ENCODE data around the gene HLA-C. TPM values are rescaled to one million over a fixed set of nuclear protein-coding genes. Genes with fewer than 3 reads are reported as not detected.
"Not testable (repeated sequence)": the region's sequence is repeated elsewhere in the genome, so short reads cannot be mapped to it uniquely, and the experiment has no call there.

HLA-C gene
- total and polyA plus RNA-seq, 4 donors, result 24.9 to 66.1 (median 59.5) TPM

- not testable (repeated sequence) for H3K27ac ChIP-seq (ENCODE audit: low read depth, low read length); H3K4me3 ChIP-seq (ENCODE audit: low read depth, low read length); H3K4me1 ChIP-seq (ENCODE audit: control insufficient read depth, insufficient read depth, low read length); H3K27me3 ChIP-seq (ENCODE audit: control insufficient read depth, insufficient read depth, low read length); DNase-seq (ENCODE audit: low read depth in 4 of 6, low spot score in 6 of 6); H3K36me3 ChIP-seq (ENCODE audit: control insufficient read depth, insufficient read depth, low read length); H3K9me3 ChIP-seq (ENCODE audit: control insufficient read depth, insufficient read depth, low read length)
- 83% methylated on average over 1 of the region's 5 CpGs for WGBS (ENCODE audit: insufficient coverage)
Measured at GRCh38 chr6:31263346-31263933, 8.5 kb downstream of the HLA-C start.

GRCh38 chr6:31259995-31260394, 11.9 kb downstream of the HLA-C start:
- H3K4me3 ChIP-seq (ENCODE audit: low read depth, low read length); H3K27me3 ChIP-seq (ENCODE audit: control insufficient read depth, insufficient read depth, low read length); H3K36me3 ChIP-seq (ENCODE audit: control insufficient read depth, insufficient read depth, low read length); H3K4me1 ChIP-seq (ENCODE audit: control insufficient read depth, insufficient read depth, low read length); DNase-seq (ENCODE audit: low read depth in 4 of 6, low spot score in 6 of 6); H3K27ac ChIP-seq (ENCODE audit: low read depth, low read length); H3K9me3 ChIP-seq (ENCODE audit: control insufficient read depth, insufficient read depth, low read length): not testable (repeated sequence)
- WGBS (ENCODE audit: insufficient coverage), result 59% methylated on average over 3 of the region's 3 CpGs

- DNase-seq (ENCODE audit: low read depth in 4 of 6, low spot score in 6 of 6), result no peak
- H3K9me3 ChIP-seq (ENCODE audit: control insufficient read depth, insufficient read depth, low read length), result no peaks in the 10 kb centered on the region
- no peaks in the 10 kb centered on the region for H3K4me1 ChIP-seq (ENCODE audit: control insufficient read depth, insufficient read depth, low read length)
- WGBS (ENCODE audit: insufficient coverage), result 55% methylated on average over 2 of the region's 3 CpGs
- no peaks in the 10 kb centered on the region for H3K36me3 ChIP-seq (ENCODE audit: control insufficient read depth, insufficient read depth, low read length)
- H3K4me3 ChIP-seq (ENCODE audit: low read depth, low read length), result no peak overlapping the region
- no peak overlapping the region for H3K27ac ChIP-seq (ENCODE audit: low read depth, low read length)
- H3K27me3 ChIP-seq (ENCODE audit: control insufficient read depth, insufficient read depth, low read length), result no peaks in the 10 kb centered on the region
Measured at GRCh38 chr6:31252625-31253024, 19.3 kb downstream of the HLA-C start.

GRCh38 chr6:31251261-31251660, 20.6 kb downstream of the HLA-C start:
- Histone ChIP-seq H3K9me3 (ENCODE audit: control insufficient read depth, insufficient read depth, low read length) (no peaks in the 10 kb centered on the region), H3K4me1 (ENCODE audit: control insufficient read depth, insufficient read depth, low read length) (no peaks in the 10 kb centered on the region), H3K27me3 (ENCODE audit: control insufficient read depth, insufficient read depth, low read length) (no peaks in the 10 kb centered on the region), H3K4me3 (ENCODE audit: low read depth, low read length) (no peak overlapping the region), H3K36me3 (ENCODE audit: control insufficient read depth, insufficient read depth, low read length) (no peaks in the 10 kb centered on the region), H3K27ac (ENCODE audit: low read depth, low read length) (no peak overlapping the region)
- DNase-seq (ENCODE audit: low read depth in 4 of 6, low spot score in 6 of 6), result no peak
- 65% methylated on average over 3 of the region's 4 CpGs for WGBS (ENCODE audit: insufficient coverage)

- no peaks in the 10 kb centered on the region for H3K4me1 ChIP-seq (ENCODE audit: control insufficient read depth, insufficient read depth, low read length)
- no peaks in the 10 kb centered on the region for H3K9me3 ChIP-seq (ENCODE audit: control insufficient read depth, insufficient read depth, low read length)
- no CpG with 5 or more reads among the region's 2 CpGs for WGBS (ENCODE audit: insufficient coverage)
- no peaks in the 10 kb centered on the region for H3K36me3 ChIP-seq (ENCODE audit: control insufficient read depth, insufficient read depth, low read length)
- no peak overlapping the region for H3K27ac ChIP-seq (ENCODE audit: low read depth, low read length)
- H3K4me3 ChIP-seq (ENCODE audit: low read depth, low read length), result no peak overlapping the region
- no peak for DNase-seq (ENCODE audit: low read depth in 4 of 6, low spot score in 6 of 6)
- H3K27me3 ChIP-seq (ENCODE audit: control insufficient read depth, insufficient read depth, low read length), result no peaks in the 10 kb centered on the region
Measured at GRCh38 chr6:31249184-31249583, 22.7 kb downstream of the HLA-C start.

- Histone ChIP-seq H3K36me3 (ENCODE audit: control insufficient read depth, insufficient read depth, low read length) (no peaks in the 10 kb centered on the region), H3K4me1 (ENCODE audit: control insufficient read depth, insufficient read depth, low read length) (no peaks in the 10 kb centered on the region), H3K27me3 (ENCODE audit: control insufficient read depth, insufficient read depth, low read length) (no peaks in the 10 kb centered on the region), H3K27ac (ENCODE audit: low read depth, low read length) (no peak overlapping the region), H3K4me3 (ENCODE audit: low read depth, low read length) (no peak overlapping the region), H3K9me3 (ENCODE audit: control insufficient read depth, insufficient read depth, low read length) (no peaks in the 10 kb centered on the region)
- WGBS (ENCODE audit: insufficient coverage), result no CpG with 5 or more reads among the region's 2 CpGs
- DNase-seq (ENCODE audit: low read depth in 4 of 6, low spot score in 6 of 6), result no peak
Measured at GRCh38 chr6:31247813-31248212, 24.1 kb downstream of the HLA-C start.

- Histone ChIP-seq H3K36me3 (ENCODE audit: control insufficient read depth, insufficient read depth, low read length) (no peaks in the 10 kb centered on the region), H3K9me3 (ENCODE audit: control insufficient read depth, insufficient read depth, low read length) (no peaks in the 10 kb centered on the region), H3K4me1 (ENCODE audit: control insufficient read depth, insufficient read depth, low read length) (no peaks in the 10 kb centered on the region), H3K27ac (ENCODE audit: low read depth, low read length) (no peak overlapping the region), H3K27me3 (ENCODE audit: control insufficient read depth, insufficient read depth, low read length) (no peaks in the 10 kb centered on the region), H3K4me3 (ENCODE audit: low read depth, low read length) (no peak overlapping the region)
- 67% methylated on average over 1 of the region's 2 CpGs for WGBS (ENCODE audit: insufficient coverage)
- no peak for DNase-seq (ENCODE audit: low read depth in 4 of 6, low spot score in 6 of 6)
Measured at GRCh38 chr6:31246051-31246521, 25.8 kb downstream of the HLA-C start.

GRCh38 chr6:31243508-31243907, 28.4 kb downstream of the HLA-C start:
- no peaks in the 10 kb centered on the region for H3K9me3 ChIP-seq (ENCODE audit: control insufficient read depth, insufficient read depth, low read length)
- no peaks in the 10 kb centered on the region for H3K27me3 ChIP-seq (ENCODE audit: control insufficient read depth, insufficient read depth, low read length)
- no CpG with 5 or more reads among the region's 5 CpGs for WGBS (ENCODE audit: insufficient coverage)
- H3K4me3 ChIP-seq (ENCODE audit: low read depth, low read length), result no peak overlapping the region
- H3K4me1 ChIP-seq (ENCODE audit: control insufficient read depth, insufficient read depth, low read length), result no peaks in the 10 kb centered on the region
- H3K27ac ChIP-seq (ENCODE audit: low read depth, low read length), result no peak overlapping the region
- DNase-seq (ENCODE audit: low read depth in 4 of 6, low spot score in 6 of 6), result no peak
- no peaks in the 10 kb centered on the region for H3K36me3 ChIP-seq (ENCODE audit: control insufficient read depth, insufficient read depth, low read length)

GRCh38 chr6:31239854-31240253, 32.0 kb downstream of the HLA-C start:
- no peaks in the 10 kb centered on the region for H3K36me3 ChIP-seq (ENCODE audit: control insufficient read depth, insufficient read depth, low read length)
- H3K27me3 ChIP-seq (ENCODE audit: control insufficient read depth, insufficient read depth, low read length), result no peaks in the 10 kb centered on the region
- DNase-seq (ENCODE audit: low read depth in 4 of 6, low spot score in 6 of 6), result no peak
- no peaks in the 10 kb centered on the region for H3K9me3 ChIP-seq (ENCODE audit: control insufficient read depth, insufficient read depth, low read length)
- no peak overlapping the region for H3K27ac ChIP-seq (ENCODE audit: low read depth, low read length)
- no peak overlapping the region for H3K4me3 ChIP-seq (ENCODE audit: low read depth, low read length)
- H3K4me1 ChIP-seq (ENCODE audit: control insufficient read depth, insufficient read depth, low read length), result no peaks in the 10 kb centered on the region
- WGBS (ENCODE audit: insufficient coverage), result 83% methylated on average over 1 of the region's 3 CpGs

- not testable (repeated sequence) for H3K36me3 ChIP-seq (ENCODE audit: control insufficient read depth, insufficient read depth, low read length); H3K27me3 ChIP-seq (ENCODE audit: control insufficient read depth, insufficient read depth, low read length); H3K4me3 ChIP-seq (ENCODE audit: low read depth, low read length); DNase-seq (ENCODE audit: low read depth in 4 of 6, low spot score in 6 of 6); H3K9me3 ChIP-seq (ENCODE audit: control insufficient read depth, insufficient read depth, low read length); H3K27ac ChIP-seq (ENCODE audit: low read depth, low read length); H3K4me1 ChIP-seq (ENCODE audit: control insufficient read depth, insufficient read depth, low read length)
- WGBS (ENCODE audit: insufficient coverage), result 34% methylated on average over 2 of the region's 4 CpGs
Measured at GRCh38 chr6:31234101-31234500, 37.8 kb downstream of the HLA-C start.
